Thyroid gland (tissue), 4 donors: ENCODE data around the gene CDH23.

Source experiments
- POLR2A ChIP-seq, 2 donors: fragments of 450-650 bp; IDR thresholded peaks; one replicate each; pipeline ENCODE4 v1.6.1; 2017; ENCODE audit warnings: antibody characterized with exemption in 2 of 2, mild to moderate bottlenecking in 2 of 2, moderate library complexity in 1 of 2
- TF ChIP-seq, protein P1 (sequence below), 6 experiments: fragments of 200-600 bp in 3 of 6; fragments of 450-650 bp in 3 of 6; sonication (generic) in 3 of 6; IDR thresholded peaks; one replicate each; pipeline ENCODE4 v1.5.1; 2016 to 2019; ENCODE audit warnings: antibody characterized with exemption in 6 of 6, mild to moderate bottlenecking in 2 of 6, inconsistent platforms in 1 of 6, moderate library complexity in 1 of 6

DNA sequence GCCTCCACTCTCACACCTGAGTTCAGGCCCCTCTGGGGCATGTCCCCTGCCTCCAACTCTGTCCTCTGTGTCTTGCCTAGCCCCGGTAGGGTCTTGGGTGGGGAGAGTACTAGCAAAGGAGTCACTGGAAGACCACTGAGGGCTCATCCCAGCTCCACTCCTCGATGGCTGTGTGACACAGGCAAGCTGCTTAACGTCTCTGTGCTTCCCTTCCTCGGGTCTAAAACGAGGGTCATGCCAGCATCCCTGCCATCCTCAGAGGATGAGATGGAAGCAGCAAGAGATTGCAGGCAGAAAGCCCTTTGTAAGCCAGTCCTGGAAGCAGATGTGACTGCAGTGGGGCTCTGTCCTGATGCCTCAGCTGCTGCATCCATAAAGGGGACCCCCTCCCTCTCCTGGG is 338.1 kb downstream of the CDH23 start:
- TF ChIP-seq, protein P1, sequence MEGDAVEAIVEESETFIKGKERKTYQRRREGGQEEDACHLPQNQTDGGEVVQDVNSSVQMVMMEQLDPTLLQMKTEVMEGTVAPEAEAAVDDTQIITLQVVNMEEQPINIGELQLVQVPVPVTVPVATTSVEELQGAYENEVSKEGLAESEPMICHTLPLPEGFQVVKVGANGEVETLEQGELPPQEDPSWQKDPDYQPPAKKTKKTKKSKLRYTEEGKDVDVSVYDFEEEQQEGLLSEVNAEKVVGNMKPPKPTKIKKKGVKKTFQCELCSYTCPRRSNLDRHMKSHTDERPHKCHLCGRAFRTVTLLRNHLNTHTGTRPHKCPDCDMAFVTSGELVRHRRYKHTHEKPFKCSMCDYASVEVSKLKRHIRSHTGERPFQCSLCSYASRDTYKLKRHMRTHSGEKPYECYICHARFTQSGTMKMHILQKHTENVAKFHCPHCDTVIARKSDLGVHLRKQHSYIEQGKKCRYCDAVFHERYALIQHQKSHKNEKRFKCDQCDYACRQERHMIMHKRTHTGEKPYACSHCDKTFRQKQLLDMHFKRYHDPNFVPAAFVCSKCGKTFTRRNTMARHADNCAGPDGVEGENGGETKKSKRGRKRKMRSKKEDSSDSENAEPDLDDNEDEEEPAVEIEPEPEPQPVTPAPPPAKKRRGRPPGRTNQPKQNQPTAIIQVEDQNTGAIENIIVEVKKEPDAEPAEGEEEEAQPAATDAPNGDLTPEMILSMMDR (IDR thresholded peaks at IDR 0.05): no peak
- TF ChIP-seq POLR2A (IDR thresholded peaks at IDR 0.05): no peak
